ENCODE data around the gene TMPRSS6.

Gene TMPRSS6

DNA sequence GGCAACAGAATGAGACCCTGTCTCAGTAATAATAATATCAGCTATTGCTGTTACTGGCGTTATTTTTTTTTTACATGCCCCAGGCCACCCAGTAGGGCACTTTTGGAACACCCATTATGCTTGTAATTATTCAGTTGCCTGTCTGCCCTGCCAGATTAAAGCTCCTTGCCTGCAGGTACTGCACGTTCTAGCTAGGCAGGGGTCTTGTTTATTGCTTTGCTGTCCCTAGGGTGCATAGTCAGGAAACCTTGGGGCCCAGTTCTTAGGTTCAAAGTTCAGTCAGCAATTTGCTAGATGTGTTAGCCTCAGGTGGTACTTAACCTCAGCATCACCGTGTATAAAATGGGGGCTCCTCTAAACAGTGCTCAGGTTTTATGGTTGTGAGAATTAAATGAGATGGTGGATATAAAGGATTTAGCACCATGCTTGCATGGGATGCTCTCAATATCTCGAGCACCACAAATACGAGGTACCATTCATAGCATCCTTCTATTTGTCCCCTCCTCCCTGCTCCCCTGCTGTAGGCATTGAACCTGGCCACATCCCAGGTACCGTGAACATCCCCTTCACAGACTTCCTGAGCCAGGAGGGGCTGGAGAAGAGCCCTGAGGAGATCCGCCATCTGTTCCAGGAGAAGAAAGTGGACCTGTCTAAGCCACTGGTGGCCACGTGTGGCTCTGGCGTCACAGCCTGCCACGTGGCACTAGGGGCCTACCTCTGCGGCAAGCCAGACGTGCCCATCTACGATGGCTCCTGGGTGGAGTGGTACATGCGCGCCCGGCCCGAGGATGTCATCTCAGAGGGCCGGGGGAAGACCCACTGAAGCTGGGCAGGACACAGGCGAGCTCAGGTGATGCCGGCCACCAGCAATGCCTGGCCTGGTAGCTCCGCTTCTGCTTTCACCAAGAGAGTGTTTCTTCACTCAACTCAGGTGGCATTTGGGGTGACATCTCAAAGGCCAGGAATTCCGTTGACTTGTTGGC lies 80.5 kb downstream of the TMPRSS6 start:
- Histone ChIP-seq H3K36me3 (ENCODE audit: insufficient read depth, low read length) (peaks cover 37% of the 10 kb centered on the region), H3K27ac (ENCODE audit: low read depth, low read length) (no peak overlapping the region), H3K27me3 (ENCODE audit: control insufficient read depth in 1 of 2, insufficient read depth in 2 of 2, low read length in 2 of 2) (no peaks in the 10 kb centered on the region), H3K4me3 (ENCODE audit: low read depth in 1 of 2, low read length in 2 of 2) (no peak overlapping the region), H3K9ac (ENCODE audit: low read length) (no peak overlapping the region), H3K4me1 (ENCODE audit: insufficient read depth, low read length) (no peaks in the 10 kb centered on the region), H3K9me3 (ENCODE audit: low read length) (no peaks in the 10 kb centered on the region)

DNA sequence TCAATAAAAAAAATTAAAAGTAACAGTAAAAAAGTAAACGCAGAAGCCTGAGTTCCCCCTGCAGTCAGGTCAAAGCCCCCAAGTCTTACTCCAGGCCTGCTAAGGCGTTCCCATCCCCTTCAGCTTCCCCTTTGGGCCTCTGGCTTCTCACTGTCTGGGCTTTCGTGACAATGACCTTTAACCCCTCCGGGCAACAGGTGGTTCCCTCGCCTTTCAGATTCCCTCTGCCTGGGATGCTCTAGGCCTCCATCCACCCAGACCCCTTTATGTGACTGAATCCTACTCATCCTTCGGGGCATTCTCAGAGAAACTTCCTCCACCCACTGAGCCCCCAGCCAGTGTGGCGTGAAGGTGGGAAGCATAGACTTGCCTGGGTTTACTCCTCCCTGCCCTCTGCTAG lies 82.0 kb downstream of the TMPRSS6 start:
- peaks cover 37% of the 10 kb centered on the region for H3K36me3 ChIP-seq (ENCODE audit: insufficient read depth, low read length)
- no peaks in the 10 kb centered on the region for H3K27me3 ChIP-seq (ENCODE audit: control insufficient read depth in 1 of 2, insufficient read depth in 2 of 2, low read length in 2 of 2)
- H3K9ac ChIP-seq (ENCODE audit: low read length): no peak overlapping the region
- no peak overlapping the region for H3K27ac ChIP-seq (ENCODE audit: low read depth, low read length)
- H3K4me1 ChIP-seq (ENCODE audit: insufficient read depth, low read length): no peaks in the 10 kb centered on the region
- H3K4me3 ChIP-seq (ENCODE audit: low read depth in 1 of 2, low read length in 2 of 2): no peak overlapping the region
- H3K9me3 ChIP-seq (ENCODE audit: low read length): no peaks in the 10 kb centered on the region

DNA sequence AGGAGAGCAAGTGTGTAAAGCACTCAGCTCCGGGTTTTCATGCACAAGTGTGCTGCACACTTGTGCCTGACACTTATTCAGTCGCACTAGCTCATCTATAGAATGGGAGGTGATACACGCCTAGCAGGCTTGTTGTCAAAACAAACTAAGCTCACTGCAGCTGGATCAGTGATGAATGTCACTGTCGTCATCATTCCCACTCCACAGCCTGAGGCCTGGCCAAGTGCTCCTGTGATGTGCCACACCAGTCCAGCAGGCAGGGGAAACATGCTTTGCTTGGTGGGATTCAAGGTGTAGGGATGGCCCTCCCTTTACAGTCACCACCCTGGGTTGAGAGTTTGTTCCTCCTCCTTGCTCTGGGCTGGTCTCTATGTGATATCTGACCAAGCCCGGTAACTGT lies 83.2 kb downstream of the TMPRSS6 start:
- Histone ChIP-seq H3K4me3 (ENCODE audit: low read depth in 1 of 2, low read length in 2 of 2) (no peak overlapping the region), H3K9ac (ENCODE audit: low read length) (no peak overlapping the region), H3K27me3 (ENCODE audit: control insufficient read depth in 1 of 2, insufficient read depth in 2 of 2, low read length in 2 of 2) (no peaks in the 10 kb centered on the region), H3K9me3 (ENCODE audit: low read length) (no peaks in the 10 kb centered on the region), H3K36me3 (ENCODE audit: insufficient read depth, low read length) (peaks cover 37% of the 10 kb centered on the region), H3K27ac (ENCODE audit: low read depth, low read length) (no peak overlapping the region), H3K4me1 (ENCODE audit: insufficient read depth, low read length) (peaks cover 5% of the 10 kb centered on the region)

DNA sequence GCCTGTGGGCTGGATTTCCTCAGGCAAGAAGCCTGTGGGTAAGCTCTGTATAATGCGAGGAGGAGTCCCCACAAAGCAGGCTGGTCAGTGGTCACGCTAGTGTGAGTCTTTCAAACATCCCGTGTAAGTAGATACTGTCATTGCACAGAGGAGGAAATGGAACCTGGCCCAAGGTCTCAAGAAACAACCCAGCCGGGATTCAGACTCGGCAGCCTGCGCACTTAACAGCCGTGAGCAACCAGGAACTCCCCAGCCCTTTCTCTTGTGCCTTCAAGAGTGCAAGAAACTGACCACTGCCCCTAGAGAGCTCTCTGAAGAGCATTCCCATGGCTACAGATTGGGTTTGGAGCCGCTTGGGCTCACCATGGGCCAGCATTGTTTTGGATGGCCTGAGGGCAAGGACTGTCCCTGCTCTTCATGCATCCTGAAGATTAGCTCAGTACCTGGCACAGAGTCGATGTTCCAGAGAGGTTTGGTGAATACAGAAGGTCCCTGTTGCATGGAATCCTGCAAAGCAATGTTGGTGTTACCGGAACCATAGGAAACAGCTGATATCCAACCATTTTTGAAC lies 83.9 kb downstream of the TMPRSS6 start:
- H3K9ac ChIP-seq (ENCODE audit: low read length): no peak overlapping the region
- peaks cover 35% of the 10 kb centered on the region for H3K36me3 ChIP-seq (ENCODE audit: insufficient read depth, low read length)
- H3K9me3 ChIP-seq (ENCODE audit: low read length): no peaks in the 10 kb centered on the region
- peaks cover 8% of the 10 kb centered on the region for H3K4me1 ChIP-seq (ENCODE audit: insufficient read depth, low read length)
- no peak overlapping the region for H3K4me3 ChIP-seq (ENCODE audit: low read depth in 1 of 2, low read length in 2 of 2)
- no peak overlapping the region for H3K27ac ChIP-seq (ENCODE audit: low read depth, low read length)
- no peaks in the 10 kb centered on the region for H3K27me3 ChIP-seq (ENCODE audit: control insufficient read depth in 1 of 2, insufficient read depth in 2 of 2, low read length in 2 of 2)

DNA sequence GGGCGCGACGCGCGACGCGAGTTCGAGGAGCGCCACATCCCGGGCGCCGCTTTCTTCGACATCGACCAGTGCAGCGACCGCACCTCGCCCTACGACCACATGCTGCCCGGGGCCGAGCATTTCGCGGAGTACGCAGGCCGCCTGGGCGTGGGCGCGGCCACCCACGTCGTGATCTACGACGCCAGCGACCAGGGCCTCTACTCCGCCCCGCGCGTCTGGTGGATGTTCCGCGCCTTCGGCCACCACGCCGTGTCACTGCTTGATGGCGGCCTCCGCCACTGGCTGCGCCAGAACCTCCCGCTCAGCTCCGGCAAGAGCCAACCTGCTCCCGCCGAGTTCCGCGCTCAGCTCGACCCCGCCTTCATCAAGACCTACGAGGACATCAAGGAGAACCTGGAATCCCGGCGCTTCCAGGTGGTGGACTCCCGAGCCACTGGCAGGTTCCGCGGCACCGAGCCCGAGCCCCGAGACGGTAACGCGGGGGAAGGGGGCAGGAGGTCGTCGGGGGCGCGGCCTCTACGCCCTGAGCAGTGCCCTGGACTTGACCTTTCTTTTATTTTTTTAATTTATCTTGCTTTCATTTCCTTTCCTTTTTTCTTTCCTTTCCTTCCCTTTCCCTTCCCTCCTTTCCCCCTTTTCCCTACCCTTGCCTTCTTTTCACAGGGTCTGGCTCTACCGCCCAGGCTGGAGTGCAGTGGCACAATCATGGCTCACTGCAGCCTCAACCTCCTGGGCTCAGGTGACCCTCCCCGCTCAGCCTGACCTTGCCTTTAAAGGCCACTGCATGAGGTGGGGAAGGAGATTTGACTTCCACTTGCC lies 85.0 kb downstream of the TMPRSS6 start:
- no peak overlapping the region for H3K9ac ChIP-seq (ENCODE audit: low read length)
- H3K36me3 ChIP-seq (ENCODE audit: insufficient read depth, low read length): peaks cover 29% of the 10 kb centered on the region
- no peak overlapping the region for H3K27ac ChIP-seq (ENCODE audit: low read depth, low read length)
- no peaks in the 10 kb centered on the region for H3K9me3 ChIP-seq (ENCODE audit: low read length)
- H3K4me1 ChIP-seq (ENCODE audit: insufficient read depth, low read length): peaks cover 12% of the 10 kb centered on the region
- no peak overlapping the region for H3K4me3 ChIP-seq (ENCODE audit: low read depth in 1 of 2, low read length in 2 of 2)
- no peaks in the 10 kb centered on the region for H3K27me3 ChIP-seq (ENCODE audit: control insufficient read depth in 1 of 2, insufficient read depth in 2 of 2, low read length in 2 of 2)

DNA sequence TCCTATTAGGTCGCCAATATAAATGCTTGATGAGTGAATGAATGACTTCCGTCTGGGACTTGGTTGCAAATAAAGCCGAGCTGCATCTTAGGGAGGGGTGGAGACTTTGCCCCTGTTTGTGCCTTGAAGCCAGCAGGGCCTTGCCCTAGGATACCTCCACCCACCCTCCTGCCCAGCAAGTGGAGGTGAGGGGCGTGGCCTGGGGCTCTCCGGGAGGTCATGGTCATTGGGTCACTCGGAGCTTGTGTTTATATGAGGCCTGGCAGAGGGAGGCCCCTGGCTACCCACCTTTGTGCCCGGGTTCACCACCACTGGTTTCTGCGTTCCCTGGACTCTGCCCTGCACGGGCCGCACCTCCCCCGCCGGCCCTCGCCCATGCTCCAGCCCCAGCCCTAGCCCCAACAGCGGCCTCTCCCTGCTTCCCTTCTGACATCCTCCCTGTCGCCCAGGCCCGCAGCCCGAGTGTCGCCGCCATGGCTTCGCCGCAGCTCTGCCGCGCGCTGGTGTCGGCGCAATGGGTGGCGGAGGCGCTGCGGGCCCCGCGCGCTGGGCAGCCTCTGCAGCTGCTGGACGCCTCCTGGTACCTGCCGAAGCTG lies 85.7 kb downstream of the TMPRSS6 start:
- Histone ChIP-seq H3K27ac (ENCODE audit: low read depth, low read length) (no peak overlapping the region), H3K4me3 (ENCODE audit: low read depth in 1 of 2, low read length in 2 of 2) (no peak overlapping the region)

DNA sequence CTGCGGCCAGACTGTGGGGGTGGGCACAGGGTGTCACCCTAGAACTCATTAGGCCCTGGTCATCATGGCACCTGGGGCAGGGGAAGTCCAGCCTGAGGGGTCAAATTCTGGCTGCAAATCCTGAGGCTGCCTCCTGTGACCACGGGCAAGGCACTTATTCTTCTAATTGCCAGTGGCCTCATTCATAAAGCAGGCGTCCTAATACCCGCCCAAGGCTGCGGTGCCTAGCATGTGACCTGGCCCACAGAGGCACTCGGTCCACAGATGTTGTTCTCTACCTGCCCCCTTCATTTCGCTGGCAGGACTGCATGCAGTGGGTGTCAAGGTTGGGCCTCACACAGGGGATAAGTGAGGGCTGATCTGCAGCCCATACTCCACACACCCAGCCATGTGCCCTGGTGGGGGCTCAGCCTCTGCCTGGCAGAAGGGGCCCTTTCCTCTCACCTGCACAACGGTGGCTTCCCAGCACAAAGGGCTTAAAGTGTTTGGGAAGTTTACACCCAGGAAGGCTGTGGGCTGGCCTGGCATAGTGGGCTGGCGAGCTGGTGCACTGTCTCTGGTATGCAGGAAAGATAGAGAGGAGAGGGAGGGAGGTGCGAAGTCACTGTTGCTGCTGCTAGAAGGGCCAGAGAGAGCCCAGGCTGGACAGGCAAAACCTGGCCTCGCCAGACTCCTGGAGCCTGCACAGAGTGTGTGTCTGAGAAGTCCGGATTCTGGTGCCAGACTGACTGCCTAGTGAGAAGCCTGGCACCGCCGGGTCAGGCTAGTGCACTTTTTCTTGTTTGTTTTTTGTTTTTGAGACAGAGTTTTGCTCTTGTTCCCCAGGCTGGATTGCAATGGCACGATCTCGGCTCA lies 86.8 kb downstream of the TMPRSS6 start:
- peaks cover 21% of the 10 kb centered on the region for H3K4me1 ChIP-seq (ENCODE audit: insufficient read depth, low read length)
- no peaks in the 10 kb centered on the region for H3K9me3 ChIP-seq (ENCODE audit: low read length)
- no peak overlapping the region for H3K4me3 ChIP-seq (ENCODE audit: low read depth in 1 of 2, low read length in 2 of 2)
- H3K36me3 ChIP-seq (ENCODE audit: insufficient read depth, low read length): peaks cover 27% of the 10 kb centered on the region
- no peak overlapping the region for H3K27ac ChIP-seq (ENCODE audit: low read depth, low read length)
- no peaks in the 10 kb centered on the region for H3K27me3 ChIP-seq (ENCODE audit: control insufficient read depth in 1 of 2, insufficient read depth in 2 of 2, low read length in 2 of 2)
- H3K9ac ChIP-seq (ENCODE audit: low read length): no peak overlapping the region

More for the DNA sequence above, 85.7 kb downstream of the TMPRSS6 start:
- Histone ChIP-seq H3K36me3 (ENCODE audit: insufficient read depth, low read length) (peaks cover 29% of the 10 kb centered on the region), H3K9me3 (ENCODE audit: low read length) (no peaks in the 10 kb centered on the region), H3K4me1 (ENCODE audit: insufficient read depth, low read length) (peaks cover 12% of the 10 kb centered on the region), H3K27me3 (ENCODE audit: control insufficient read depth in 1 of 2, insufficient read depth in 2 of 2, low read length in 2 of 2) (no peaks in the 10 kb centered on the region), H3K9ac (ENCODE audit: low read length) (no peak overlapping the region)

DNA sequence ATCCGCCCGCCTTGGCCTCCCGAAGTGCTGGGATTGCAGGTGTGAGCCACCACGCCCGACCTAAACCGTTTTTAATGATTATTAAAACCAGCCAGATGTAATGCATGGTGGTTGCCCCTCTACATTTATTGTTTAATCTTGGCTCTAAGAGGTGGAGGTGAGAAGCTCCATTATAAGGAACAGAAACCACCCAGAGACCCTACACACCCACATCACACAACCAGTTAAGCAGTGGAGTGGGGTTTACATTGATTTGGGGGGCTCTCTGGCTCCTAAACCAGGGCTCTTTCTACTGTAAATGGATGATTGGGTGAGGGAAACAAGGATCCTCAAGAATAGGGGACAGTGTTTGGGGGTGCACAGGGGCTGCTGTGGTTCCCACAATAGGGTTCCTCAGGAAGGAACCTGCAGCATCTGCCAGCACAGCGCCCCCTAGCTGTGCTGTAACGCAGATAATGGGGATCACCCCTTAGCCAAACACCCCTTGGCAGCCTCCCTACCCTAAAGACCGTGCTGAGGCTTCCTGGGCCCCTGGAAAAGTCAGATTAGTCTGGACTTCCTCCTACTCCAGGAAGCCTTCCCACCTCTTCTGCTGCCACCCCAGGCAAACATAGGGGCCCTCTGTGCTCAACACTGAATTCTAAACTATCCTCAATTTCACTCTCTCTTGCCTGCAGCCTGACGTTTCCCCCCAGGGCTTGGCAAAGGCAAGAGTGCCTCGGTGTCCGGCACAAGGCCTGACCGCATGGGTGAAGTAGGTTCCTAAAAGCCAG lies 87.6 kb downstream of the TMPRSS6 start:
- no peaks in the 10 kb centered on the region for H3K27me3 ChIP-seq (ENCODE audit: control insufficient read depth in 1 of 2, insufficient read depth in 2 of 2, low read length in 2 of 2)
- H3K4me3 ChIP-seq (ENCODE audit: low read depth in 1 of 2, low read length in 2 of 2): no peak overlapping the region
- peaks cover 22% of the 10 kb centered on the region for H3K36me3 ChIP-seq (ENCODE audit: insufficient read depth, low read length)
- no peak overlapping the region for H3K9ac ChIP-seq (ENCODE audit: low read length)
- no peaks in the 10 kb centered on the region for H3K9me3 ChIP-seq (ENCODE audit: low read length)
- H3K27ac ChIP-seq (ENCODE audit: low read depth, low read length): no peak overlapping the region
- H3K4me1 ChIP-seq (ENCODE audit: insufficient read depth, low read length): peaks cover 29% of the 10 kb centered on the region

DNA sequence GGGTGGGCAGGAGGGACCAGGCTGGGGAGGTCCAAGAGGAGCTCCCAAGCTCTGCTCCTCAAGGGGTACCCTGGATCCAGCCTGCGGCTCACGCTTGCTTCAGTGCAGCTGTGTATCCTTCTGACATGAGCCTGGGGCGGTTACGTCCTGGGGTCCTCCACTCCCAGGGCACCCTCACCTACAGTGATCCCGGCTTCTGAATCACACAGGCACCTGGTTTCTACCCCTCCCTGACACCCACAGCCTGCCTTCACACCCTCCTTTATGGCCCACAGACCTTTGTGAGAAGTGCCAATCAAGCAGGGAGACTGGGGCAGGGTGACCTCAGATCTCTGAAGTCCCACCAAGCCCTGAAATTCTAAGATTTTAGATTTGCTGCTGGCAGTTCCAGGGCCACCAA lies 88.5 kb downstream of the TMPRSS6 start:
- Histone ChIP-seq H3K4me3 (ENCODE audit: low read depth in 1 of 2, low read length in 2 of 2) (no peak overlapping the region), H3K27me3 (ENCODE audit: control insufficient read depth in 1 of 2, insufficient read depth in 2 of 2, low read length in 2 of 2) (no peaks in the 10 kb centered on the region), H3K9me3 (ENCODE audit: low read length) (no peaks in the 10 kb centered on the region), H3K9ac (ENCODE audit: low read length) (no peak overlapping the region), H3K4me1 (ENCODE audit: insufficient read depth, low read length) (peaks cover 36% of the 10 kb centered on the region), H3K27ac (ENCODE audit: low read depth, low read length) (no peak overlapping the region), H3K36me3 (ENCODE audit: insufficient read depth, low read length) (peaks cover 16% of the 10 kb centered on the region)

DNA sequence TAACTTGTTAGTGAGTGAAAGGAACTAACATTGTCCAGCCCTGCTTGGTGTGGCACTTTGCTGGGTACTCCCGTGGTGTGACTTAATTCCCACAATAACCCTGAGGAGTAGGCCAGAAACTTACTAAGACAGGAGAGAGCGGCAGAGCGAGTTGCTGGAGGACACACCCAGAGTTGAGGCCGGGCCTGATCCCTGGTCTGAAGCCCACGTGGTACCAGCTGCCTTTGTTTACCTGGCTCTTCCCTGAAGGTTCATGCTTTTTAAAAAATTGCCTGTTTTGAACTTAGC lies 89.4 kb downstream of the TMPRSS6 start:
- Histone ChIP-seq H3K27ac (ENCODE audit: low read depth, low read length) (peak overlapping the region; percentile 67), H3K9ac (ENCODE audit: low read length) (peak overlapping the region; percentile 61), H3K27me3 (ENCODE audit: control insufficient read depth in 1 of 2, insufficient read depth in 2 of 2, low read length in 2 of 2) (no peaks in the 10 kb centered on the region), H3K4me3 (ENCODE audit: low read depth in 1 of 2, low read length in 2 of 2) (peak overlapping the region; percentile 70 to 81), H3K9me3 (ENCODE audit: low read length) (no peaks in the 10 kb centered on the region), H3K36me3 (ENCODE audit: insufficient read depth, low read length) (peaks cover 8% of the 10 kb centered on the region), H3K4me1 (ENCODE audit: insufficient read depth, low read length) (peaks cover 36% of the 10 kb centered on the region)

All from muscle layer of colon (tissue), 2 donors.